ENCODE results near the gene ESAM.

The ESAM gene

GRCh38 chr11:124753624-124754023 lies 8.5 kb downstream of the ESAM start:
- in situ Hi-C loops (cut with HindIII; ENCODE audit: low sequenced_read_pairs), result no loop called here

GRCh38 chr11:124753205-124753604 lies 8.9 kb downstream of the ESAM start:
- in situ Hi-C loops (cut with HindIII; ENCODE audit: low sequenced_read_pairs), result no loop called here

GRCh38 chr11:124752471-124753102 lies 9.5 kb downstream of the ESAM start:
- in situ Hi-C loops (cut with HindIII; ENCODE audit: low sequenced_read_pairs), result no loop called here

- in situ Hi-C loops (cut with HindIII; ENCODE audit: low sequenced_read_pairs), result no loop called here
These were observed 10.2 kb downstream of the ESAM start, which contains the start of gene VSIG2 for GRCh38 chr11:124751741-124752470. Gene VSIG2, minus strand, starts transcription at chr11:124752255. Its CDS starts 118 bp downstream, at chr11:124752137.

GRCh38 chr11:124751391-124751740 lies 10.7 kb downstream of the ESAM start:
- in situ Hi-C loops (cut with HindIII; ENCODE audit: low sequenced_read_pairs), result no loop called here

DNA sequence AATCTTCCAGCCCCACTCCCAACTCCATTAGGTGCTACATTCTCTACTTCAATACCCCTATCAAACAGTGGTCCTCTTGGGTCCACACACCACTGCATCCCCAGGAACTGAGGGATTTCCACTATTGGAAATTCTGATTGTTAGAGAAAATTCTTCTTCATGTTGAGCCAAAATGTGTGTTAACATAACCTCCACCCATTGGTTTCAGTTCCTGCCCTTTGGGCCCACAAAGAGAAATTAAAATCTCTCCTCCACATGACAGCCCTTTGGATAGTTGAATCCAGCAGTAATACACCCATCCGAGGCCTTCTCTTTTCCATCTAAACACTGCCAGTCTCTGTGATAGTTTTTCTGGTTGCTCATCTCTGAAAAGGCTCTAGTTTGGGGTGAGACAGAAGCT lies 12.2 kb downstream of the ESAM start:
- in situ Hi-C loops (cut with HindIII; ENCODE audit: low sequenced_read_pairs), result no loop called here

- in situ Hi-C loops (cut with HindIII; ENCODE audit: low sequenced_read_pairs), result no loop called here
These were observed 13.4 kb downstream of the ESAM start for GRCh38 chr11:124748481-124749343.

- in situ Hi-C loops (cut with HindIII; ENCODE audit: low sequenced_read_pairs), result no loop called here
These were observed 14.0 kb downstream of the ESAM start for GRCh38 chr11:124748100-124748418.

DNA sequence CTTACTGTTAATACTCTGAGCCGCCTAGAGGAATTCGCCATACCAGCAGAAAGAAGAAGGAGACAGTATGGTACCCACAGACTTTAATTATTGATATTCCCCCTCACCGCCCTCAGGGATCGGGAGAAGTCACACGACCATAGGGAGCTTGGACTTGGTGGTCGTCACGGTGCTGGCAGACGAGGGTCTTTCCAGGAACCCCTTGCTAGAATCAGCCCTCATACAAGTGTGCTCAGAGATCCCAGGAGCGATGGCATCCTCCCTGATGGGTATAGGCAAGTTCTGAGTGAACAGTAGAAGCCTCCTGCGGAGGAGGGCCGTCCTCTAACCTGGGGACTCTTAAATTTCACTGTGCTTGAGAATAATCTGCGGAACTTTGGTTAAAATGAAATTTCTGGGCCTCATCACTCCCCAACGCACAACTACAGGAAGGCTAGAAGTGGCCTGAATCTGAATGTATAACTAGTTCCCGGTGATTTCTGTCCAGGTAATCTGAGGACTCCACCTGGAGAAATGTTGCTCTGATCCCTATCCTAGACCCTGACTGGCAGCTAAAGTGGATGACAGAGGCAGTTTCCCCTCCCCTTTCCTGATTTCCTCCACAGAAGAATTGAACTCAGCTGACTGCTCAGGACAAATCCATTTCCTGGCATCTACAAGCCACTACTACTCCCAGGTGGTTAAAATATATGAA lies 14.5 kb downstream of the ESAM start:
- in situ Hi-C loops (cut with HindIII; ENCODE audit: low sequenced_read_pairs), result no loop called here

- in situ Hi-C loops (cut with HindIII; ENCODE audit: low sequenced_read_pairs), result no loop called here
These were observed 15.4 kb downstream of the ESAM start for GRCh38 chr11:124746621-124747243.

- in situ Hi-C loops (cut with HindIII; ENCODE audit: low sequenced_read_pairs), result no loop called here
These were observed 16.1 kb downstream of the ESAM start for GRCh38 chr11:124745835-124746620.

GRCh38 chr11:124745270-124745834 lies 16.7 kb downstream of the ESAM start:
- in situ Hi-C loops (cut with HindIII; ENCODE audit: low sequenced_read_pairs), result no loop called here

GRCh38 chr11:124743050-124743449 lies 19.0 kb downstream of the ESAM start:
- in situ Hi-C loops (cut with HindIII; ENCODE audit: low sequenced_read_pairs), result no loop called here

GRCh38 chr11:124742555-124742954 lies 19.5 kb downstream of the ESAM start:
- in situ Hi-C loops (cut with HindIII; ENCODE audit: low sequenced_read_pairs), result no loop called here

DNA sequence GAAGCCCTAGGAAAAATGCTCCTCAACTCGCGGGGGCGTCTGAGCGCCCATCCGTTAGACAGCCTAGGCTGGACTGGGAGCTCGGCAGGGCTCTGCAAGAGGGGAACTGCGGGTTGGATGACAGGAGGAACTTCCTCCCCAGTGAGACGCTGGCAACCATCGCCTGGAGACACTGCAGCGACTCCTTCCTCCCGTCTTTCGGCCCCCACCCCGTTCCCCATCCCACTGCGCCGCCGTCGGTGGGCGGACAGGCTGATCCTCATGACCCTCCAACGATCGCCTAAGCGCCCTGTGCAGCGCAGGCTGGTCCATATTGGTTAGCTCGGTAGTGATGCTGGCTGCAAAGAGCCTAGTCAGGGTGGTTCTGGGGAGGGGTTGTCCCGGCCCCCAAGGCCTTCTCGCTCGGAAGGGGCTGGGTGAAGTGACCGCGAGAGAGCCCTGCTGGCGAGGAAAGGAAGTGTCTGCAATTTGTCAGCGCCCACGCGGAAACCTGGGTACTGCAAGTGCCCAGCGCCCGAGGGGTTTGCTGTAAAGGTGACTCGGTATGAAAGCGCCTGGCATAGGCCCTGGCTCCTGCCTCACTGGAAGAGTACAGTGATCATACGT lies 21.7 kb downstream of the ESAM start:
- in situ Hi-C loops (cut with HindIII; ENCODE audit: low sequenced_read_pairs), result no loop called here

DNA sequence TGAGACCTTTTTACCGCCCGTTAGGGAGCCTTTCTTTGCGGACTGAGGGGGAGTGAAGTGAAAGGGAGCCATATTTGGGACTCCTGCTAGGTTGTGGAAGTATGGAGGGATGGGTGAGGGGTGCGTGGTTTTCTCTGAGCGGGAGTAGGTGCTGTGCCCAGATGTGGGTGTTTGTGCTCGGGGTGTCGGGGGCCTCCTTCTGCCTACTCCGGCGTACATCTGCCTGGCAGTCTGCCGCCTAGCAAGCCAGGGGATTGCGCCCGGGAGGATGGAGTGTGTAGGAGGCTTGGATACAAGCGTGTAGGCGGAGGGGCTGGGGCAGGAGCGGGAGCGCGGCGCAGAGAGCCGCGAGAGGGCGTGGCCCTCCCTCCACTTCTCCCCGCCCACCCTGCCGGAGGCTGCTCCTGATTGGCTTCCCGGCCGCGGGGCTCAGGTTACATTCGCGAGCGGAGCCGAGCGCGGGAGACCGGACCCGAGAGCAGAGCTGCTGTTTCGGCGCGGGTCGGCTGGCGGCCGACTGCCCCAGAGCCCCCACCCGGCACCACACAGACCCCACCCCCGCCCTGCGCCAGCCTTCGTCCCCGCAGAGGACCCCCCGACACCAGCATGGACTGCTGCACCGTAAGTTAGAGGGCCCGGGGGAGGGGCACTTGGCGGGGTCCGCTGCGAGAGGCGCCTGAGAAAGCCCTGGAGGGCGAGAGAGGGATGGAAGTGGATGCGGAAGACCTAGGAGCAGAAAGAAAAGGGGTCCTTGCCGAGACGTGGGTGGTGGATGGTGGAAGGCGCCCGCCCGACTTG lies 22.4 kb downstream of the ESAM start, which contains the start of gene NRGN:
NRGN (plus strand) TSS at position 464 of the 798 bp plus-strand sequence; CDS start at position 607, 143 bp downstream.
- in situ Hi-C loops (cut with HindIII; ENCODE audit: low sequenced_read_pairs), result no loop called here

- in situ Hi-C loops (cut with HindIII; ENCODE audit: low sequenced_read_pairs), result no loop called here
These were observed 23.2 kb downstream of the ESAM start for GRCh38 chr11:124738713-124739478.

Data from DLD1 (cell line).